Trophoblast cell (in vitro differentiated cells and primary cell): Measurements from ENCODE around the gene KLHDC7B.

Experiments
- DNase-seq, 2 donors: peaks; one replicate each; pipeline ENCODE4 v3.0.0-alpha.2; 2016
- H2AFZ ChIP-seq: 2 replicates; pipeline ENCODE4 v1.6.1; 2013; ENCODE audit warnings: low read length, moderate library complexity, mild to moderate bottlenecking; ENCODE audit not compliant: insufficient read depth, poor library complexity
- H2AK5ac ChIP-seq: 2 replicates; pipeline ENCODE4 v1.6.1; 2013; ENCODE audit warnings: mild to moderate bottlenecking, low read length
- H2BK120ac ChIP-seq: 2 replicates; pipeline ENCODE4 v1.6.1; 2013; ENCODE audit warnings: low read length, mild to moderate bottlenecking, moderate library complexity; ENCODE audit not compliant: insufficient read depth, poor library complexity
- H2BK12ac ChIP-seq: 2 replicates; pipeline ENCODE4 v1.6.1; 2013; ENCODE audit warnings: mild to moderate bottlenecking, low read length, moderate library complexity
- H2BK5ac ChIP-seq: 2 replicates; pipeline ENCODE4 v1.6.1; 2013; ENCODE audit warnings: low read length, low read depth, moderate library complexity, mild to moderate bottlenecking; ENCODE audit not compliant: poor library complexity
- H3K14ac ChIP-seq: 2 replicates; pipeline ENCODE4 v1.6.1; 2013; ENCODE audit warnings: mild to moderate bottlenecking, low read length
- H3K18ac ChIP-seq: 2 replicates; pipeline ENCODE4 v1.6.1; 2013; ENCODE audit warnings: mild to moderate bottlenecking, low read length
- H3K23ac ChIP-seq: 2 replicates; pipeline ENCODE4 v1.6.1; 2013; ENCODE audit warnings: low read length
- H3K27ac ChIP-seq: 2 replicates; pipeline ENCODE4 v1.5.1; 2013; ENCODE audit warnings: low read depth, mild to moderate bottlenecking, inconsistent platforms, low read length, moderate library complexity
- H3K27me3 ChIP-seq: 2 replicates; pipeline ENCODE4 v1.6.1; 2013; ENCODE audit warnings: inconsistent platforms, mild to moderate bottlenecking, low read length, moderate library complexity; ENCODE audit not compliant: insufficient read depth
- H3K36me3 ChIP-seq, 2 experiments: 1 replicate in 1 of 2; 2 replicates in 1 of 2; pipeline ENCODE4 v1.6.1; 2013; ENCODE audit warnings: low read length in 2 of 2, mild to moderate bottlenecking in 2 of 2, moderate library complexity in 1 of 2; ENCODE audit not compliant: insufficient read depth in 2 of 2, control insufficient read depth in 1 of 2
- H3K4ac ChIP-seq: 2 replicates; pipeline ENCODE4 v1.6.1; 2013; ENCODE audit warnings: low read depth, mild to moderate bottlenecking, low read length, moderate library complexity
- H3K4me1 ChIP-seq, 2 experiments: 1 replicate in 1 of 2; 2 replicates in 1 of 2; pipeline ENCODE4 v1.6.1; 2013; ENCODE audit warnings: low read length in 2 of 2, mild to moderate bottlenecking in 2 of 2, moderate library complexity in 1 of 2; ENCODE audit not compliant: insufficient read depth in 2 of 2, control insufficient read depth in 1 of 2
- H3K4me2 ChIP-seq: 2 replicates; pipeline ENCODE4 v1.6.1; 2013; ENCODE audit warnings: inconsistent platforms, mild to moderate bottlenecking, low read length, moderate library complexity
- H3K4me3 ChIP-seq: 2 replicates; pipeline ENCODE4 v1.5.1; 2013; ENCODE audit warnings: mild to moderate bottlenecking, low read depth, low read length, inconsistent platforms
- H3K79me1 ChIP-seq: one replicate; pipeline ENCODE4 v1.6.1; 2013; ENCODE audit warnings: low read length
- H3K79me2 ChIP-seq: 2 replicates; pipeline ENCODE4 v1.6.1; 2013; ENCODE audit warnings: low read length, mild to moderate bottlenecking; ENCODE audit not compliant: control insufficient read depth, insufficient read depth, poor library complexity
- H3K9ac ChIP-seq: 2 replicates; pipeline ENCODE4 v1.6.1; 2013; ENCODE audit warnings: mild to moderate bottlenecking, low read length
- H3K9me3 ChIP-seq: 2 replicates; pipeline ENCODE4 v1.6.1; 2013; ENCODE audit warnings: low read depth, mild to moderate bottlenecking, control low read depth, inconsistent platforms, low read length; ENCODE audit not compliant: insufficient read depth
- H4K12ac ChIP-seq: 2 replicates; pipeline ENCODE4 v1.6.1; 2013; ENCODE audit warnings: low read depth, mild to moderate bottlenecking, low read length, moderate library complexity
- H4K8ac ChIP-seq: 2 replicates; pipeline ENCODE4 v1.6.1; 2013; ENCODE audit warnings: low read depth, mild to moderate bottlenecking, low read length, moderate library complexity
- H4K91ac ChIP-seq: one replicate; pipeline ENCODE4 v1.6.1; 2013; ENCODE audit warnings: low read depth, mild to moderate bottlenecking, low read length, moderate library complexity
- WGBS: extraction: QIAGEN DNeasy Blood & Tissue Kit; methylation state at CpG from one replicate; pipeline ENCODE4 v1.1.7; 2013; ENCODE audit warnings: missing lambda C conversion rate; ENCODE audit not compliant: insufficient read length, insufficient coverage; ENCODE audit errors: extremely low coverage; 5-methylcytosine and 5-hydroxymethylcytosine counted together

The KLHDC7B gene

DNA sequence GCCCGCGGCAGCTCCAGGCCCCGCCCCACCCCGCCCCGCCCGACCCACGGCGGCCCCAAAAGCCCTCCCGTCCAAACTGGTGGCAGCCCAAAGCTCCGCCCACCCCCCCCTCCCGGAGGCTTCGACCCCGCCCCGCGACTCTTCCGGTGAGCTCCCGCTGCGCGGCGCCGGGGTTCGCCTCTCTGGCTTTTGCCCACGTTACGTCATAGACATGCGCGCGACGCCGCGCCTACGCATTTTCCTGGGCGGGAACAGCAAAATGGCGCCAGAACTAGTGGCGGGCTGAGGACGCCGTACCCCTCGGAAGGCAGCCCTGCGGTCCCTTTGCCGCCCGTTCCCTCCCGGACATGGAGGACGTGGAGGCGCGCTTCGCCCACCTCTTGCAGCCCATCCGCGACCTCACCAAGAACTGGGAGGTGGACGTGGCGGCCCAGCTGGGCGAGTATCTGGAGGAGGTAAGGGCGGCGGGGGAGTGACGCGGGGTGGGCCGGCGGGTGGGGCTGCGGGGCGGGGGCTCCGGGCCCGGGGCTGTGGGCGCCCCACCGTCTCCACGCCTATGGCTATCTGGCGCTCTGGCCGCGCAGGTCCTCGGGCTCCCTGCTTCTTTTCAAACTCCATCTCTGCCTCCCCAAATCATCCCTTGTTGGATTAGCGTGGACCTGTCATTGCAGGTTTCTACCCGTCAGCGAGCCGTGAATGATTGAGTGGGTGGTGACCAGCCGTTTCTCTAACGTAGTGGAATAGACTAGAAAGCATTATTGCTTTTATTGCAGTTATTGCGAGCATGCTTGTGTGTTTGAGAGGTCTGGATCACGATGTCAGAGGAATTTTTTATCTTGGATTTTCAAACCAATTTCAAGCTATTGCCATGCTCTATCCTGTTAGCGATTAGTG, 37.5 kb upstream of the KLHDC7B start, which contains the start of gene NCAPH2:
TSS of gene NCAPH2 (plus strand) at position 234 of the 894 bp plus-strand sequence. CDS start at position 348, 114 bp downstream.
- Histone ChIP-seq H4K12ac (peak within 1 kb of the TSS; percentile 99), H3K27ac (peak within 1 kb of the TSS; percentile 84), H3K27me3 (no peaks in the 10 kb centered on the region), H3K14ac (peak within 1 kb of the TSS; percentile 98), H3K4me1 (peaks cover 6 to 15% of the 10 kb centered on the region in 2 experiments), H3K18ac (peak within 1 kb of the TSS; percentile 100), H2BK12ac (peak within 1 kb of the TSS; percentile 56), H2AK5ac (peak within 1 kb of the TSS; percentile 99), H4K8ac (peak within 1 kb of the TSS; percentile 99), H3K79me1 (peaks cover 8% of the 10 kb centered on the region), H3K4ac (peak within 1 kb of the TSS; percentile 97), H3K4me3 (peak within 1 kb of the TSS; percentile 99), H2AFZ (peak within 1 kb of the TSS; percentile 99), H2BK5ac (peak within 1 kb of the TSS; percentile 90), H2BK120ac (peak within 1 kb of the TSS; percentile 93), H3K79me2 (peaks cover 13% of the 10 kb centered on the region), H3K23ac (no peak within 1 kb of the TSS), H3K4me2 (peak within 1 kb of the TSS; percentile 90), H4K91ac (peak within 1 kb of the TSS; percentile 96), H3K9me3 (no peaks in the 10 kb centered on the region), H3K9ac (peak within 1 kb of the TSS; percentile 97), H3K36me3 (peaks cover 25% of the 10 kb centered on the region in 2 experiments)
- no CpG with 5 or more reads among the region's 76 CpGs for WGBS
- peak; percentile 97 to 99 for DNase-seq

DNA sequence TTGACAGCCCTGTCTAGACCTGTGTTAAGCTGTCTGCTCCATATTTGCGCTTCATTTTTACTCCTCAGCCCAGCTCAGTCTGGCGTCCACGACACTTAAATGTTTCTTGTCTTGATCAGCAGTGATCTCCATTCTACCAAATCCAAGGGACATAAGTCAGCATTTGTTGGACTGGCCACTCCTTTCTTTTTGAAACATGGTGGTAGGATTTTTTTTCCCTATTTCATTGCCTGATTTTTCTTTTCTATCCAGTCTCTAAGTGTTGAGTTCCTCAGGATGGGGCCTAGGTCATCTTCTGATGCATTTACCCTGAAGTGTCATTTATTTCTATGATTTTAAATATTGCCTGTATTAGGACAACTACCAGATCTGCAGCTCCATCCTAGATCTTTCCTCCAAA, 36.8 kb upstream of the KLHDC7B start:
- H3K4me3 ChIP-seq: peak overlapping the region; percentile 99
- peak overlapping the region; percentile 60 for H3K4ac ChIP-seq
- H4K91ac ChIP-seq: no peak overlapping the region
- no peak overlapping the region for H4K12ac ChIP-seq
- H3K18ac ChIP-seq: no peak overlapping the region
- no peak overlapping the region for H3K23ac ChIP-seq
- H4K8ac ChIP-seq: no peak overlapping the region
- H3K14ac ChIP-seq: no peak overlapping the region
- no peak for DNase-seq
- no CpG with 5 or more reads among the region's 3 CpGs for WGBS
- H3K9ac ChIP-seq: peak overlapping the region; percentile 50
- no peak overlapping the region for H3K27ac ChIP-seq
- no peaks in the 10 kb centered on the region for H3K27me3 ChIP-seq
- H2BK120ac ChIP-seq: no peak overlapping the region
- no peaks in the 10 kb centered on the region for H3K9me3 ChIP-seq
- H2AFZ ChIP-seq: no peak overlapping the region
- peaks cover 13% of the 10 kb centered on the region for H3K79me2 ChIP-seq
- H2BK5ac ChIP-seq: no peak overlapping the region
- H3K4me1 ChIP-seq: peaks cover 6 to 15% of the 10 kb centered on the region in 2 experiments
- H3K4me2 ChIP-seq: peak overlapping the region; percentile 90
- peaks cover 18 to 21% of the 10 kb centered on the region in 2 experiments for H3K36me3 ChIP-seq
- no peak overlapping the region for H2BK12ac ChIP-seq
- no peak overlapping the region for H2AK5ac ChIP-seq
- peaks cover 8% of the 10 kb centered on the region for H3K79me1 ChIP-seq

DNA sequence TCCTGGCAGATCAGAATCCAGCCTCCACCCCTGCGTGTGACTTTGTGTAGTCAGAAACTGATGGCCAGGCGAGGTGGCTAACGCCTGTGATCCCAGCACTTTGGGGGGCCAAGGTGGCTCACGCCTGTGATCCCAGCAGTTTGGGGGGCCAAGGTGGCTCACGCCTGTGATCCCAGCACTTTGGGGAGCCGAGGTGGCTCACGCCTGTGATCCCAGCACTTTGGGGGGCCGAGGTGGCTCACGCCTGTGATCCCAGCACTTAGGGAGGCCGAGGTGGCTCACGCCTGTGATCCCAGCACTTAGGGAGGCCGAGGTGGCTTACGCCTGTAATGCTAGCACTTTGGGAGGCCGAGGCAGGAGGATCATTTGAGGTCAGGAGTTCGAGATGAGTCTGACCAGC, 32.5 kb upstream of the KLHDC7B start:
- Histone ChIP-seq H2AFZ (no peak overlapping the region), H2BK12ac (no peak overlapping the region), H3K36me3 (peaks cover 19 to 24% of the 10 kb centered on the region in 2 experiments), H4K91ac (no peak overlapping the region), H2AK5ac (no peak overlapping the region), H4K12ac (no peak overlapping the region), H3K4me3 (no peak overlapping the region), H3K27ac (no peak overlapping the region), H3K14ac (no peak overlapping the region), H3K4ac (no peak overlapping the region), H3K23ac (no peak overlapping the region), H2BK120ac (no peak overlapping the region), H3K79me1 (peaks cover under 1% of the 10 kb centered on the region), H3K79me2 (peaks cover 3% of the 10 kb centered on the region), H3K4me1 (peaks cover 5 to 13% of the 10 kb centered on the region in 2 experiments), H4K8ac (no peak overlapping the region), H3K4me2 (no peak overlapping the region), H2BK5ac (no peak overlapping the region), H3K27me3 (no peaks in the 10 kb centered on the region), H3K9ac (no peak overlapping the region), H3K9me3 (no peaks in the 10 kb centered on the region), H3K18ac (no peak overlapping the region)
- WGBS: no CpG with 5 or more reads among the region's 15 CpGs
- no peak for DNase-seq

DNA sequence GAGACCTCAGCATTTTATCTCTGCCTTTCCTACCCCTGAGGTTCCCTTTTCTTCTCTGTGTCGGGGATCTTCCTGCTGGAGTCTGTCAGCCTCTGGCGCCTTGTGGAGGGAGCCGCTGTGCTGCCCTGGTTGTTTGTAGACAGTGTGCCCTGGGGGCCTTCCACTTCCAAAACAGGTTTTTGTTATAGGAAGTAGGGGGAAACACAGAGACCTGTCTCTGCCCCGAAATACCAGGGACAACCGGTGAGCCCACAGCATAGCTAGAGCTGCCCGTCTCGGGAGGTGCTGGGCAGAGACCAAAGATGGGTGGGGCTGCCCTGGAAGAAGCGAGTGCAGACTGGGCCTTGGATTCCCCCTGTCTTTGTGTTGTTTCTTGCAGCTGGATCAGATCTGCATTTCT, 29.6 kb upstream of the KLHDC7B start:
- H2BK5ac ChIP-seq: no peak overlapping the region

More for the DNA sequence above, 29.6 kb upstream of the KLHDC7B start:
- H3K79me2 ChIP-seq: no peaks in the 10 kb centered on the region
- H4K8ac ChIP-seq: no peak overlapping the region
- H2AK5ac ChIP-seq: no peak overlapping the region
- H4K91ac ChIP-seq: no peak overlapping the region
- no peak overlapping the region for H4K12ac ChIP-seq
- no peak overlapping the region for H2BK120ac ChIP-seq
- WGBS: no CpG with 5 or more reads among the region's 8 CpGs
- no peak overlapping the region for H2AFZ ChIP-seq
- no peak overlapping the region for H3K14ac ChIP-seq
- no peaks in the 10 kb centered on the region for H3K27me3 ChIP-seq
- H3K9me3 ChIP-seq: no peaks in the 10 kb centered on the region
- no peak overlapping the region for H3K18ac ChIP-seq
- H3K79me1 ChIP-seq: no peaks in the 10 kb centered on the region
- H3K4me3 ChIP-seq: no peak overlapping the region
- H3K36me3 ChIP-seq: peaks cover 36 to 43% of the 10 kb centered on the region in 2 experiments
- no peak overlapping the region for H3K9ac ChIP-seq
- DNase-seq: no peak
- no peak overlapping the region for H2BK12ac ChIP-seq
- no peak overlapping the region for H3K23ac ChIP-seq
- no peak overlapping the region for H3K27ac ChIP-seq
- peak overlapping the region; percentile 19 for H3K4ac ChIP-seq
- peaks cover 5 to 8% of the 10 kb centered on the region in 2 experiments for H3K4me1 ChIP-seq
- peak overlapping the region; percentile 38 for H3K4me2 ChIP-seq
